ENCODE results near the gene OGDH. TPM values are rescaled to one million over a fixed set of nuclear protein-coding genes. Genes with fewer than 3 reads are reported as not detected.

OGDH gene
- total and polyA plus RNA-seq, 2 experiments from 2014 or later = 13.5 to 76.9 TPM

- Histone ChIP-seq H4K20me1 (replicated peaks; ENCODE audit: insufficient read depth) (peaks cover 2% of the 10 kb centered on the region; the same call in 1 of the 2 replicates), H3K9me2 (ENCODE audit: insufficient read depth) (no peaks in the 10 kb centered on the region), H3K4me2 (no peak overlapping the region), H3K4me3 (no peak overlapping the region), H3K79me2 (replicated peaks; ENCODE audit: insufficient read depth) (peaks cover 1% of the 10 kb centered on the region; the same call in 1 of the 2 replicates), H3K4me1 (ENCODE audit: insufficient read depth) (no peaks in the 10 kb centered on the region), H3K27ac (ENCODE audit: low read depth) (no peak overlapping the region), H2AFZ (no peak overlapping the region), H3K36me3 (ENCODE audit: insufficient read depth) (no peaks in the 10 kb centered on the region), H3K27me3 (ENCODE audit: insufficient read depth) (no peaks in the 10 kb centered on the region), H3F3A (replicated peaks; ENCODE audit: low read depth) (no peaks in the 10 kb centered on the region)
- Mint-ChIP-seq H3K4me1 (no peaks in the 10 kb centered on the region), H3K36me3 (ENCODE audit: low read depth) (peaks cover 12% of the 10 kb centered on the region), H3K9me3 (no peaks in the 10 kb centered on the region), H3K27ac (no peak overlapping the region), H3K27me3 (ENCODE audit: insufficient read depth, low read depth, poor library complexity) (no peaks in the 10 kb centered on the region), H3K4me3 (no peak overlapping the region)
- TF ChIP-seq CREB1 (CRISPR knock-in tag; IDR thresholded peaks at IDR 0.05; ENCODE audit: low read depth) (no peak), ETS1 (IDR thresholded peaks at IDR 0.05) (no peak), POLR2AphosphoS5 (IDR thresholded peaks at IDR 0.05; ENCODE audit: low read depth) (no peak), ZNF114 (CRISPR knock-in tag; IDR thresholded peaks at IDR 0.05) (no peak), ZNF462 (CRISPR knock-in tag; IDR thresholded peaks at IDR 0.05) (no peak), EZH2 (IDR thresholded peaks at IDR 0.05; ENCODE audit: low read depth, unreplicated experiment) (no peak), STAT1 (IDR thresholded peaks at IDR 0.05; ENCODE audit: unreplicated experiment) (no peak), CTCF (conservative IDR thresholded peaks at IDR 0.05; ENCODE audit: low read depth in 2 of 2) (no peak), NANOG (IDR thresholded peaks at IDR 0.05; ENCODE audit: borderline replicate concordance) (no peak), ZNF331 (CRISPR knock-in tag; IDR thresholded peaks at IDR 0.05; ENCODE audit: low read depth) (no peak), REST (IDR thresholded peaks at IDR 0.05; ENCODE audit: unreplicated experiment) (no peak), JUNB (IDR thresholded peaks at IDR 0.05; ENCODE audit: unreplicated experiment) (no peak), EZH2phosphoT487 (IDR thresholded peaks at IDR 0.05; ENCODE audit: unreplicated experiment) (no peak)
- DNase-seq (ENCODE audit: low spot score) (no peak), ATAC-seq (no peak)
Measured at GRCh38 chr7:44647981-44648714, 41.7 kb downstream of the OGDH start.

Data from GM23338 (cell line).